ENCODE results near the gene GLP1R.

The GLP1R gene

GRCh38 chr6:39114704-39115599 lies 66.4 kb downstream of the GLP1R start, which contains the start of gene SAYSD1 (continued):
- TF ChIP-seq ZNF521 (tag by site-specific recombination; IDR thresholded peaks at IDR 0.05) (no peak), ZNF311 (tag by site-specific recombination; IDR thresholded peaks at IDR 0.05; ENCODE audit: borderline replicate concordance) (no peak), ZBTB7A (tag by site-specific recombination; IDR thresholded peaks at IDR 0.05; ENCODE audit: low read depth) (no peak), ZSCAN23 (tag by site-specific recombination; IDR thresholded peaks at IDR 0.05) (peak; percentile 83; the same call in 1 of the 2 replicates), ZNF549 (tag by site-specific recombination; IDR thresholded peaks at IDR 0.05) (no peak)

GRCh38 chr6:39118921-39119320 lies 70.3 kb downstream of the GLP1R start:
- H3K4me3 ChIP-seq (ENCODE audit: low read depth, low read length), result no peak overlapping the region
- no peaks in the 10 kb centered on the region for H3K36me3 ChIP-seq (ENCODE audit: control insufficient read depth in 2 of 2, insufficient read depth in 1 of 2, low read length in 2 of 2)
- H3K27ac ChIP-seq (ENCODE audit: extremely low read depth, low read depth, low read length), result no peak overlapping the region
- ChIA-PET CTCF (interaction anchor here (1.2 kb wide), 1 partner anchor 146 kb away, joined by 3 read pairs; no protein-coding TSS in a partner anchor), POLR2A (no interaction called here)
- H3K9me3 ChIP-seq (ENCODE audit: control insufficient read depth, insufficient read depth, low read depth, low read length), result no peaks in the 10 kb centered on the region
- H3K4me1 ChIP-seq (ENCODE audit: control insufficient read depth, insufficient read depth, low read length), result no peaks in the 10 kb centered on the region
- no peak for TF ChIP-seq ZBTB21 (tag by site-specific recombination; IDR thresholded peaks at IDR 0.05)
- no peak for TF ChIP-seq ZNF677 (tag by site-specific recombination; IDR thresholded peaks at IDR 0.05)
- no peak for TF ChIP-seq GLIS2 (tag by site-specific recombination; IDR thresholded peaks at IDR 0.05)
- TF ChIP-seq ZNF707 (tag by site-specific recombination; IDR thresholded peaks at IDR 0.05), result no peak
- TF ChIP-seq ZNF76 (tag by site-specific recombination; IDR thresholded peaks at IDR 0.05; ENCODE audit: borderline replicate concordance, low read depth), result no peak
- TF ChIP-seq ZBTB48 (tag by site-specific recombination; IDR thresholded peaks at IDR 0.05), result no peak
- TF ChIP-seq ZBTB49 (tag by site-specific recombination; IDR thresholded peaks at IDR 0.05; ENCODE audit: low read depth), result no peak
- no peak for TF ChIP-seq ZNF19 (tag by site-specific recombination; IDR thresholded peaks at IDR 0.05; ENCODE audit: low read depth)
- TF ChIP-seq ZNF658 (tag by site-specific recombination; IDR thresholded peaks at IDR 0.05), result no peak
- TF ChIP-seq ZNF112 (tag by site-specific recombination; IDR thresholded peaks at IDR 0.05), result no peak
- TF ChIP-seq ZBTB1 (tag by site-specific recombination; IDR thresholded peaks at IDR 0.05), result no peak
- no peak for TF ChIP-seq ZNF580 (tag by site-specific recombination; IDR thresholded peaks at IDR 0.05)
- no peak for TF ChIP-seq RBAK (tag by site-specific recombination; IDR thresholded peaks at IDR 0.05)
- TF ChIP-seq ZNF600 (tag by site-specific recombination; IDR thresholded peaks at IDR 0.05), result no peak
- no peak for TF ChIP-seq KLF17 (tag by site-specific recombination; IDR thresholded peaks at IDR 0.05)
- TF ChIP-seq GLIS1 (tag by site-specific recombination; IDR thresholded peaks at IDR 0.05), result no peak
- TF ChIP-seq ZNF449 (tag by site-specific recombination; IDR thresholded peaks at IDR 0.05), result no peak

All from HEK293 (cell line).